Measurements from ENCODE around the gene RIMBP2. TPM values are rescaled to one million over a fixed set of nuclear protein-coding genes. Genes with fewer than 3 reads are reported as not detected.

RIMBP2 gene
- total RNA-seq, 1 donor from 2014 or later, result 0.99 TPM

DNA sequence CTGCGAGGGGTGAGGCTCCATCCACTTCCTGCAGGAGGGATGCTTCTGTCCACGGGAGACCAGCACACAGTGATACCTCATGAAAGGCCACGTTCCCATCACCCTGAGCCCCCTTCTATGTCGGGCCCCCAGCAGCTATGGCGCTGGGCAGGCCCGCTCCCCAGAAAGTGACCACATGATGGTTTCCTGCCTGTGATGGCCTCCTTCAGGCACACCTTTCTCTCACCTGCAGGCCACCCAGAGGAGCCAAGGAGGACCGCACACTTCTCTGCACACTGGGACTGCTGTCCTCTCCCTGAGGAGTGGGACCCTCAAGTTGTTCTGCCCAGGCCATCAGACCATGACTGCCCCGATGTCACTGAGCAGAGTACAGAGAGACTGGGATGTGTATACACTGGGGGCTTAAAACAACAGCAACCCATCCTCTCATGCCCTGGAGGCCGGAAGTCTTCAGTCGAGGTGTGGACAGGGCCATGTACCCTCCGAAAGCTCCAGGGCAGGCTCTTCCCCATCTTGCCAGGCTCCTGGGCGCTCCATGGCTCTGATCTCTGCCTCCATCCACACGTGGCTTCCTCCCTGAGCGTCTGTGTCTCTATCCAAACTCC is 219.5 kb downstream of the RIMBP2 start:
- no peak overlapping the region for H3K4me2 ChIP-seq
- no peak overlapping the region for H3K9ac ChIP-seq
- Mint-ChIP-seq H3K36me3 (no peaks in the 10 kb centered on the region), H3K27me3 (ENCODE audit: insufficient read depth, low read depth) (peaks cover 11% of the 10 kb centered on the region), H3K27ac (no peak overlapping the region), H3K9me3 (no peaks in the 10 kb centered on the region), H3K4me1 (peaks cover 20% of the 10 kb centered on the region), H3K4me3 (no peak overlapping the region)
- no peak for DNase-seq (ENCODE audit: low spot score)
- TF ChIP-seq EZH2phosphoT487 (IDR thresholded peaks at IDR 0.05), result no peak
- no peak for TF ChIP-seq EZH2 (IDR thresholded peaks at IDR 0.05)
- no peak for TF ChIP-seq CTCF (IDR thresholded peaks at IDR 0.05)
- H4K20me1 ChIP-seq (ENCODE audit: low read depth), result no peaks in the 10 kb centered on the region
- H3K4me3 ChIP-seq, result no peak overlapping the region
- no peak overlapping the region for H3K27ac ChIP-seq
- H3F3A ChIP-seq (ENCODE audit: low read depth), result no peaks in the 10 kb centered on the region
- no peaks in the 10 kb centered on the region for H3K36me3 ChIP-seq
- H3K9me3 ChIP-seq (ENCODE audit: low read depth), result no peaks in the 10 kb centered on the region
- H3K79me2 ChIP-seq (ENCODE audit: low read depth), result no peaks in the 10 kb centered on the region
- no peak overlapping the region for H2AFZ ChIP-seq (replicated peaks)
- no peaks in the 10 kb centered on the region for H3K27me3 ChIP-seq
- H3K4me1 ChIP-seq, result peaks cover 4% of the 10 kb centered on the region

DNA sequence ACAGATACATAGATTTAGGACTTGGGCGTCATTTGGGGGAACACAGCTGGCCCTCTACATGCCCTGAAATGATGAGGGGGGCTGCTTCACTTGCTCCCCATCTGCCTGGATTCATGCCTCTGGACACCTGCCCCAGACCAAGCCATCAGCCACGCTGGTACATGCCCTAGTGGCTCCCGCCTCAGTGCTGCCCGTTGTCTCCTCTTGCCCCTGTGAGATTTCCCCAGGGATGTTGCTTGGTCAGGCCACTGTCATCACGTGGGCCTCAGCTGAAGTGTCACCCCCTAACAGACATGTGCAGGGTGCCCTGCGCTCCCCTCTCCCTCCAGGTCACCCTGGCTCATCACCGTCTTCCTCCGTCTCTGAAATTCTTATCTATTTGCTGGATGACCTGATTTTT is 220.9 kb downstream of the RIMBP2 start:
- Histone ChIP-seq H3K27me3 (no peaks in the 10 kb centered on the region), H3K4me1 (peaks cover 4% of the 10 kb centered on the region), H3K27ac (no peak overlapping the region), H3K9me3 (ENCODE audit: low read depth) (no peaks in the 10 kb centered on the region), H3K4me3 (no peak overlapping the region), H3K9ac (no peak overlapping the region), H3F3A (ENCODE audit: low read depth) (no peaks in the 10 kb centered on the region), H4K20me1 (ENCODE audit: low read depth) (no peaks in the 10 kb centered on the region), H3K4me2 (no peak overlapping the region), H3K36me3 (no peaks in the 10 kb centered on the region), H2AFZ (replicated peaks) (no peak overlapping the region), H3K79me2 (ENCODE audit: low read depth) (no peaks in the 10 kb centered on the region)
- peaks cover 33% of the 10 kb centered on the region for H3K4me1 Mint-ChIP-seq
- no peaks in the 10 kb centered on the region for H3K9me3 Mint-ChIP-seq
- no peak overlapping the region for H3K27ac Mint-ChIP-seq
- TF ChIP-seq EZH2 (IDR thresholded peaks at IDR 0.05) (no peak), CTCF (IDR thresholded peaks at IDR 0.05) (no peak), EZH2phosphoT487 (IDR thresholded peaks at IDR 0.05) (no peak)
- peaks cover 14% of the 10 kb centered on the region for H3K27me3 Mint-ChIP-seq (ENCODE audit: insufficient read depth, low read depth)
- DNase-seq (ENCODE audit: low spot score), result no peak
- no peak overlapping the region for H3K4me3 Mint-ChIP-seq
- H3K36me3 Mint-ChIP-seq, result no peaks in the 10 kb centered on the region

DNA sequence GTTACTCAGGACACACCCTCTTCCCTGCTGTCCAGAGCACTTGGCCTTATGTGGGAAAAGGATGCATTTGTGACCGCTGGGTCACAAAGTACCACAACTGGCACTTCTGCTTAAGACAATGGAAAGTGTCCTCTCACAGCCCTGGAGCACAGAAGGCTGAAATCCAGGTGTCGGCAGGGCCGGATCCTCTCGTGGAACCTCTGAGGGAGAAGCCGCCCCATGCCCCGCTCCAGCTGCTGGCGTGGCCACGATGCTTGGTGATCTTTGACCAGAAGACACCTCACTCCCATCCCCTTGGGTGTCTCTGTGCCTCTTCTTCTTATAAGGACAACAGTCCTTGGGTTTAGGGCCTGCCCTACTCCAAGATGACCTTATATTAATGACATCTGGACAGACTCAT is 221.4 kb downstream of the RIMBP2 start:
- Mint-ChIP-seq H3K4me1 (peaks cover 33% of the 10 kb centered on the region), H3K27ac (no peak overlapping the region), H3K36me3 (no peaks in the 10 kb centered on the region), H3K27me3 (ENCODE audit: insufficient read depth, low read depth) (peaks cover 14% of the 10 kb centered on the region), H3K9me3 (no peaks in the 10 kb centered on the region), H3K4me3 (no peak overlapping the region)
- no peak for DNase-seq (ENCODE audit: low spot score)
- Histone ChIP-seq H3K36me3 (no peaks in the 10 kb centered on the region), H3K4me2 (no peak overlapping the region), H3K9me3 (ENCODE audit: low read depth) (no peaks in the 10 kb centered on the region), H2AFZ (replicated peaks) (no peak overlapping the region), H3K9ac (no peak overlapping the region), H3K27me3 (no peaks in the 10 kb centered on the region), H3K27ac (no peak overlapping the region), H3K79me2 (ENCODE audit: low read depth) (no peaks in the 10 kb centered on the region), H3K4me1 (peaks cover 4% of the 10 kb centered on the region), H3K4me3 (no peak overlapping the region), H4K20me1 (ENCODE audit: low read depth) (no peaks in the 10 kb centered on the region), H3F3A (ENCODE audit: low read depth) (no peaks in the 10 kb centered on the region)
- no peak for TF ChIP-seq EZH2 (IDR thresholded peaks at IDR 0.05)
- no peak for TF ChIP-seq CTCF (IDR thresholded peaks at IDR 0.05)
- no peak for TF ChIP-seq EZH2phosphoT487 (IDR thresholded peaks at IDR 0.05)
